Inflammatory macrophage treated with lipopolysaccharide for 4 hours (primary cell): Measurements from ENCODE around the gene PRKAR1A.
"Not testable (repeated sequence)": the region's sequence is repeated elsewhere in the genome, so short reads cannot be mapped to it uniquely, and the experiment has no call there.

Experiments used
- DNase-seq: peaks from one replicate; pipeline ENCODE4 v3.0.0-alpha.2; 2020

PRKAR1A gene

GRCh38 chr17:68581863-68582645 is 69.8 kb downstream of the PRKAR1A start:
- no peak for DNase-seq

GRCh38 chr17:68582867-68583266 is 70.6 kb downstream of the PRKAR1A start:
- DNase-seq: not testable (repeated sequence)

GRCh38 chr17:68584581-68585303 is 72.5 kb downstream of the PRKAR1A start:
- no peak for DNase-seq

- DNase-seq: no peak
Observed at GRCh38 chr17:68585643-68586042, 73.4 kb downstream of the PRKAR1A start.

- no peak for DNase-seq
Observed at GRCh38 chr17:68587026-68587425, 74.8 kb downstream of the PRKAR1A start.

GRCh38 chr17:68587847-68588246 is 75.6 kb downstream of the PRKAR1A start:
- DNase-seq: no peak

GRCh38 chr17:68588362-68588761 is 76.1 kb downstream of the PRKAR1A start:
- no peak for DNase-seq

- DNase-seq: no peak
Observed at GRCh38 chr17:68589086-68589485, 76.9 kb downstream of the PRKAR1A start.

- peak; percentile 53 for DNase-seq
Observed at GRCh38 chr17:68591583-68591982, 79.4 kb downstream of the PRKAR1A start.

GRCh38 chr17:68592009-68592408 is 79.8 kb downstream of the PRKAR1A start:
- no peak for DNase-seq

GRCh38 chr17:68592682-68593641 is 80.7 kb downstream of the PRKAR1A start:
- DNase-seq: no peak

GRCh38 chr17:68594552-68594951 is 82.3 kb downstream of the PRKAR1A start:
- no peak for DNase-seq

- DNase-seq: peak; percentile 57
Observed at GRCh38 chr17:68595496-68595895, 83.3 kb downstream of the PRKAR1A start.

GRCh38 chr17:68595986-68596385 is 83.8 kb downstream of the PRKAR1A start:
- no peak for DNase-seq

GRCh38 chr17:68596411-68596945 is 84.2 kb downstream of the PRKAR1A start:
- no peak for DNase-seq

- no peak for DNase-seq
Observed at GRCh38 chr17:68598074-68598473, 85.8 kb downstream of the PRKAR1A start.

- DNase-seq: no peak
Observed at GRCh38 chr17:68598545-68598961, 86.3 kb downstream of the PRKAR1A start.

GRCh38 chr17:68599091-68599490 is 86.9 kb downstream of the PRKAR1A start:
- peak; percentile 55 for DNase-seq

GRCh38 chr17:68599552-68600066 is 87.4 kb downstream of the PRKAR1A start:
- no peak for DNase-seq

GRCh38 chr17:68600067-68600930 is 88.1 kb downstream of the PRKAR1A start:
- DNase-seq: peak; percentile 65
